Natural killer cell treated with Interleukin-12 subunit alpha and Interleukin-12 subunit beta and Interleukin-15 and Interleukin-18, amount 100 ng/mL, for 72 hours (primary cell): ENCODE measurements around the gene SPINK7. TPM values are rescaled to one million over a fixed set of nuclear protein-coding genes. Genes with fewer than 3 reads are reported as not detected.
A peak's percentile ranks its signal among the peaks of the same experiment; 100 is the strongest.
"Not testable (repeated sequence)": the region's sequence is repeated elsewhere in the genome, so short reads cannot be mapped to it uniquely, and the experiment has no call there.

Source experiments
- ATAC-seq, 2 donors: fragments of 150-1000 bp; cut with Tn5 transposase in 1 of 2; sonication (Bioruptor Pico), chemical (Tn5 transposase) in 1 of 2; 2 replicates each; pipeline ENCODE4 v1.10.0; 2021
- DNase-seq: peaks from one replicate; pipeline ENCODE4 v3.0.0; 2022; ENCODE audit warnings: low spot score
- H3K27ac Mint-ChIP-seq, 2 donors: 1 replicate in 1 of 2; 2 replicates in 1 of 2; pipeline ENCODE4 v1.8.0; 2022; ENCODE audit warnings: mixed read lengths in 2 of 2, mild to moderate bottlenecking in 1 of 2, moderate library complexity in 1 of 2
- H3K27me3 Mint-ChIP-seq, 2 donors: 1 replicate in 1 of 2; 2 replicates in 1 of 2; pipeline ENCODE4 v1.8.0; 2022; ENCODE audit warnings: mixed read lengths in 2 of 2
- H3K36me3 Mint-ChIP-seq: one replicate; pipeline ENCODE4 v1.8.0; 2022; ENCODE audit warnings: mixed read lengths
- H3K4me1 Mint-ChIP-seq, 2 donors: 1 replicate in 1 of 2; 2 replicates in 1 of 2; pipeline ENCODE4 v1.8.0; 2022; ENCODE audit warnings: low read depth in 2 of 2, mixed read lengths in 2 of 2, mild to moderate bottlenecking in 1 of 2
- H3K4me3 Mint-ChIP-seq: one replicate; pipeline ENCODE4 v1.8.0; 2022; ENCODE audit warnings: mixed read lengths
- H3K9me3 Mint-ChIP-seq: 2 replicates; pipeline ENCODE4 v1.8.0; 2022; ENCODE audit warnings: mixed read lengths
- total RNA-seq, 2 donors: library from RNA; stranded (reverse); gene quantifications; one replicate each; pipeline ENCODE4 v1.2.3, GENCODE V29; 2022

Gene SPINK7
- total RNA-seq: not detected

DNA sequence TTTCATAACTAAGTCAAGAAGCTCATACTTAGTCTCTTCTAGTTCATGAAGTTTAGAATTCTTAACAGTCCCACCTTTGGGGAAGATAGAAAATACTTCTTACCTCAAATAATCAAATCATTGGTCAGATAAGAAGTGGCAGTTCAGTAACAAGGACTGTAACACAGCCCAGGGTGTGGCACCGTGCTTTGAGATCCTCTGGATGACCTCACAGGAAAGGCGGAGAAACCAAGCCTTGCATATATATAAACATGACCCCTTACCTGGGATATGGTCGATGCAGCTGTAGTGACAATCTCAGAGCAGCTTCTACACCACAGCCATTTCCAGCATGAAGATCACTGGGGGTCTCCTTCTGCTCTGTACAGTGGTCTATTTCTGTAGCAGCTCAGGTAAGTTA is at the start of gene SPINK7:
SPINK7 (plus strand) TSS at position 271 of the 400 bp plus-strand sequence; CDS start at position 332, 61 bp downstream.
- H3K27ac Mint-ChIP-seq: no peak within 1 kb of the TSS
- no peaks in the 10 kb centered on the region for H3K4me1 Mint-ChIP-seq
- peaks cover 13% of the 10 kb centered on the region for H3K36me3 Mint-ChIP-seq
- peaks cover 8% of the 10 kb centered on the region for H3K9me3 Mint-ChIP-seq
- ATAC-seq (no peak), DNase-seq (no peak)
- H3K4me3 Mint-ChIP-seq: no peak within 1 kb of the TSS
- H3K27me3 Mint-ChIP-seq: peaks cover 9 to 16% of the 10 kb centered on the region in 2 donors

DNA sequence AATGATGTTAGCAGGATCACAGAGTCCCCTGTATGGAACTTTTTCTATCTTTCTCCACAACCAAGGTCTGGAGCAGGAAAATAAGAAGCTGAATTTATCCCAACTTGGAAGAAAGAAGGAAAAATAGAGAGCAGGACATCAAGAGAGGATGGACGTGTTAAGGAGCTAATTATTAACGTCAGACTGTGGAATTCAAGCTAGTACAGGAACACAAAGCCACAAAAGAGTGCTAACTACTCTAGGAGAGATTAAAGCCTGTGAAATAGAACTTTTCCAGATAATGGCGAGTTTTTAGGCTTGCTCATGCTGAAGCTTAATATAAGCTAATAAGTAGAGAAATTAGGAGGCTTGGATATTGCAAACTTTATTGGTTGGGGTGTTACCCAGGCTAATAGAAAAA is 44.3 kb upstream of the SPINK7 start:
- DNase-seq (no peak), ATAC-seq (no peak)
- H3K27me3 Mint-ChIP-seq: no peaks in the 10 kb centered on the region
- H3K4me3 Mint-ChIP-seq: no peak overlapping the region
- no peaks in the 10 kb centered on the region for H3K4me1 Mint-ChIP-seq
- peaks cover 3% of the 10 kb centered on the region for H3K9me3 Mint-ChIP-seq
- no peak overlapping the region for H3K27ac Mint-ChIP-seq
- no peaks in the 10 kb centered on the region for H3K36me3 Mint-ChIP-seq

- Mint-ChIP-seq H3K27ac (no peak within 1 kb of the TSS), H3K4me3 (no peak within 1 kb of the TSS)
- no peak for ATAC-seq
Observed at GRCh38 chr5:148268566-148268965, 43.7 kb upstream of the SPINK7 start, which contains the start of gene SPINK13. SPINK13 (plus strand) TSS chr5:148268794; CDS start chr5:148270073, 1,279 bp downstream.

GRCh38 chr5:148275129-148275528 is 37.1 kb upstream of the SPINK7 start:
- H3K27me3 Mint-ChIP-seq: peaks cover 2 to 18% of the 10 kb centered on the region in 2 donors
- H3K36me3 Mint-ChIP-seq: not testable (repeated sequence)

More at GRCh38 chr5:148268566-148268965, 43.7 kb upstream of the SPINK7 start, which contains the start of gene SPINK13:
- no peaks in the 10 kb centered on the region for H3K27me3 Mint-ChIP-seq
- H3K36me3 Mint-ChIP-seq: no peaks in the 10 kb centered on the region
- no peaks in the 10 kb centered on the region for H3K4me1 Mint-ChIP-seq
- no peak for DNase-seq
- peaks cover 3% of the 10 kb centered on the region for H3K9me3 Mint-ChIP-seq

GRCh38 chr5:148280893-148281292 is 31.3 kb upstream of the SPINK7 start:
- H3K27me3 Mint-ChIP-seq: peaks cover 6 to 36% of the 10 kb centered on the region in 2 donors
- peaks cover 16% of the 10 kb centered on the region for H3K9me3 Mint-ChIP-seq
- peak; percentile 60 for DNase-seq
- not testable (repeated sequence) for H3K36me3 Mint-ChIP-seq, H3K4me3 Mint-ChIP-seq, ATAC-seq, H3K4me1 Mint-ChIP-seq
- H3K27ac Mint-ChIP-seq: peak overlapping the region in 1 of 2 donors; percentile 48

More at GRCh38 chr5:148275129-148275528, 37.1 kb upstream of the SPINK7 start:
- H3K27ac Mint-ChIP-seq, ATAC-seq, DNase-seq, H3K4me3 Mint-ChIP-seq, H3K4me1 Mint-ChIP-seq: not testable (repeated sequence)
- peaks cover 18% of the 10 kb centered on the region for H3K9me3 Mint-ChIP-seq

- not testable (repeated sequence) for H3K4me3 Mint-ChIP-seq, ATAC-seq, H3K4me1 Mint-ChIP-seq, DNase-seq, H3K27ac Mint-ChIP-seq, H3K36me3 Mint-ChIP-seq
- peaks cover 6 to 36% of the 10 kb centered on the region in 2 donors for H3K27me3 Mint-ChIP-seq
- H3K9me3 Mint-ChIP-seq: peaks cover 16% of the 10 kb centered on the region
Observed at GRCh38 chr5:148281336-148281735, 30.9 kb upstream of the SPINK7 start.

DNA sequence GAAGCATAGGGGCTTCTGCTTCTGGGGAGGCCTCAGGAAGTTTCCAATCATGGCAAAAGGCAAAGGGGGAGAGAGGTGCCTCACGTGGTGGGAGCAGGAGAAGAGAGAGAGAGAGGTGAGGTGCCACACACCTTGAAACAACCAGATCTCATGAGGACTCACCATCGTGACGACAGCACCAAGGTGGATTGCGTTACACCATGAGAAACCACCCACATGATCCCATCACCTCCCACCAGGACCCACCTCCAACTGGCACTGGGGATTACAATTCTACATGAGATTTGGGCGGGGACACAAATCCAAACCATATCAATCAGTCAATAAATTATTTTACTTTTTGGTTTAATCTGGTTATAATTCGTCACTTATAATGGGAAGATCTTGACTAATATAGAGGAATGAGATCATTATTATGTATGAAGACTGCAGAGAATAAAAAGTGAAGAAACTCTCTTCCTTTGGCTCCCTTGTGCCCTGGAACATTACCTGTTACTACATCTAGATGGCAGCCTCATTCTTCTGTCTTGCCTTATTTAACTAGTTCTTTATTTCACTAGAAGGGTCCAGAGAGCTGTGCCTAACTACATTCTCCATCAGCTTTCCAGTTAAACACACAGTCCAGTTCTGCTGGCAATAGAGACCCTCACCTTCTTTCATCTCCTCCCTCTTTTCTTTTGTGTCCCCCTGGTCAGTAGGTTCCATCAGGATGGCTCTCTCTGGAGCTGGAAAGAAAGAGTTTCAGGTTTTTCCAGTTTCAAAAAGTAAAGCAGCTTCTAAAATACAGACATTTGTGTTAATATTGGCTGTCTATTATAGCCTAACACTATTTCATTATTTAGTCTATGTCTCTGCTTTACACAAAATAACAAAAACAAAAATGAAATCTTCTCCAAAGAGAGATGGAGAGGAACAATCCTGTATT is 21.7 kb upstream of the SPINK7 start:
- DNase-seq (no peak), ATAC-seq (no peak)
- Mint-ChIP-seq H3K36me3 (no peaks in the 10 kb centered on the region), H3K4me1 (no peaks in the 10 kb centered on the region), H3K9me3 (no peaks in the 10 kb centered on the region), H3K4me3 (no peak overlapping the region), H3K27ac (no peak overlapping the region), H3K27me3 (no peaks in the 10 kb centered on the region)

DNA sequence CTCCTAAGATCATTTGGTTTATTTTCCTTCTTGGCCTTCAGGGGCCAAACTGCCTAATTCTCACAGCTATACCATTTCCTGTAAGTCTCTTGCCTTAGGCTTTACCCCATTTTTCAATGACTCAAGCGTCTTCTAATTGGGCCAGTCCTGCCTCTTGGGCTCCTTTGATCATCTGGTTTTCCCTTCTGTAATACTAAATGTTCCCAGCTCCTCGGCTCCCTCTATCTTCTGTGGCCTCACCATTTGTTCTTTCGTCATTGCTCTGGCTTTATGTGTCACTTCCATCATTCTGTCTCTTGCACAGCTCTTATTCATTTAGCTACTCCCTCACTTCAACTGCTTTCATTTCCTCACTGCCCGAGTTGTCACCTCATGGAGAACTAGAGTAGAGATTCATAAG is 14.5 kb upstream of the SPINK7 start:
- no peaks in the 10 kb centered on the region for H3K36me3 Mint-ChIP-seq
- no peak overlapping the region for H3K27ac Mint-ChIP-seq
- H3K9me3 Mint-ChIP-seq: no peaks in the 10 kb centered on the region
- no peak for DNase-seq
- no peak for ATAC-seq
- no peaks in the 10 kb centered on the region for H3K4me1 Mint-ChIP-seq
- H3K27me3 Mint-ChIP-seq: peaks cover 0 to 4% of the 10 kb centered on the region in 2 donors
- no peak overlapping the region for H3K4me3 Mint-ChIP-seq

DNA sequence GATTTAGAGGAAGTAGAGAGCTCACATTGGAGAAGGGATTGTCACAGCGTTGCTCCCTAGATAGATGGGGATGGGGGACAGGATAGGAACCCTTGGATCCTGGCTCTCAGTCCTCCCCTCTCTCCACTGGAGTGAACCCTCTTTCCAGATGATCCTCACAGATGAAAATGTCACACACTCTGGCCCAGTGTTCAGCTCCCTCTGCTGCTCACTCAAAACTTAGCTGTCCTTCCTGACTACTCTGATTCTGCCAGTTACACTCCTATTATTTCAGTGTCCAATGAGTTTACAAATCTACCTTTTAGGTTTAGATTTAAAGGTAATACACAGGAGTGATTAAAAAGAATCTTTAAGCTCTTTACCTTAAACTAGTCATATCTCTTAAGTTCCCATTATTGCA is 5.8 kb upstream of the SPINK7 start:
- Mint-ChIP-seq H3K4me1 (no peaks in the 10 kb centered on the region), H3K27me3 (peaks cover 9 to 31% of the 10 kb centered on the region in 2 donors), H3K4me3 (no peak overlapping the region), H3K27ac (no peak overlapping the region), H3K36me3 (peaks cover 13% of the 10 kb centered on the region), H3K9me3 (peaks cover 10% of the 10 kb centered on the region)
- DNase-seq: no peak
- no peak for ATAC-seq

- H3K9me3 Mint-ChIP-seq: peaks cover 10% of the 10 kb centered on the region
- DNase-seq: no peak
Observed at GRCh38 chr5:148309019-148309418, 3.2 kb upstream of the SPINK7 start.

DNA sequence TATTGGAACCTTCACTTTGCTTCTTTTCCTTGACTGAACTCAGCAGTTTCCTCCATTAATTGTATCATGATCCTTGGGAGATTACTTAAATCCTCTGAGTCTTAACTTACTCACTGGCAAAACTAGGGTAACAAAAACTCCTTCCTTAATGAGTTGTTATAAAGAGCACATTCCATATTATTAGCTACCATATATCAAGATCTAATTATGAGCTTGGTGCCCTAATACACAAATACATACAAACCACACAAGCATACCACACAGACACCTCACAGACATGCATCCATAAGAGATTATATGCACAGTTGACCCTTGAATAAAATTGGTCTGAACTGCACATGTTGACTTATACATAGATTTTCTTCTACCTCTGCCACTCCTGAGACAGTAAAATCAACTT is 2.5 kb upstream of the SPINK7 start:
- peaks cover 13% of the 10 kb centered on the region for H3K36me3 Mint-ChIP-seq
- DNase-seq (no peak), ATAC-seq (no peak)
- H3K27me3 Mint-ChIP-seq: peaks cover 9 to 16% of the 10 kb centered on the region in 2 donors
- no peak overlapping the region for H3K4me3 Mint-ChIP-seq
- no peak overlapping the region for H3K27ac Mint-ChIP-seq
- H3K9me3 Mint-ChIP-seq: peaks cover 8% of the 10 kb centered on the region
- H3K4me1 Mint-ChIP-seq: no peaks in the 10 kb centered on the region

More at GRCh38 chr5:148309019-148309418, 3.2 kb upstream of the SPINK7 start:
- ATAC-seq: no peak
- Mint-ChIP-seq H3K27me3 (peaks cover 9 to 22% of the 10 kb centered on the region in 2 donors), H3K36me3 (peaks cover 13% of the 10 kb centered on the region), H3K4me3 (no peak overlapping the region), H3K27ac (no peak overlapping the region), H3K4me1 (no peaks in the 10 kb centered on the region)

GRCh38 chr5:148311484-148311883 is 739 bp upstream of the SPINK7 start:
- Mint-ChIP-seq H3K4me3 (no peak overlapping the region), H3K27ac (no peak overlapping the region), H3K4me1 (no peaks in the 10 kb centered on the region), H3K36me3 (peaks cover 13% of the 10 kb centered on the region), H3K9me3 (peaks cover 8% of the 10 kb centered on the region), H3K27me3 (peaks cover 9 to 16% of the 10 kb centered on the region in 2 donors)
- no peak for ATAC-seq
- DNase-seq: no peak

DNA sequence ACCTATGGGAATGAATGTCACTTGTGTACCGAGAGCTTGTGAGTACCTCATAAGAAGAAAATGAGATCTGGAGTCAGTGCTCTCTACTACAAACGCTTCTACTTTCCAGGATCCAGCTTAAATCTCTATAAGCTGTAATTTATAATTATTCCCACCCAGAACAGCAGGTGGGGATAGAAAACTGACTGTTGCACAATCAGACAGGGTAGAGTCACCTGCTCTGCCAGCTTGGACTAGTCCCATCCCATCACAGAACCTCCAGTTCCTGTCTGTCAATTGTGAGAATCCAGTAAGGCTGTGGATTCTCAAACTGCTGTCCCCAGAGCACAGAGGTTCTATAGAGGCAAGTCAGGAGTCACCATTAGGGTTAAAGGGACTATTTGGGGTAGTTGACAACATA is 2.0 kb downstream of the SPINK7 start:
- peaks cover 7% of the 10 kb centered on the region for H3K36me3 Mint-ChIP-seq
- DNase-seq (no peak), ATAC-seq (no peak)
- no peak overlapping the region for H3K4me3 Mint-ChIP-seq
- peaks cover 6 to 8% of the 10 kb centered on the region in 2 donors for H3K27me3 Mint-ChIP-seq
- H3K4me1 Mint-ChIP-seq: no peaks in the 10 kb centered on the region
- no peak overlapping the region for H3K27ac Mint-ChIP-seq
- peaks cover 6% of the 10 kb centered on the region for H3K9me3 Mint-ChIP-seq

DNA sequence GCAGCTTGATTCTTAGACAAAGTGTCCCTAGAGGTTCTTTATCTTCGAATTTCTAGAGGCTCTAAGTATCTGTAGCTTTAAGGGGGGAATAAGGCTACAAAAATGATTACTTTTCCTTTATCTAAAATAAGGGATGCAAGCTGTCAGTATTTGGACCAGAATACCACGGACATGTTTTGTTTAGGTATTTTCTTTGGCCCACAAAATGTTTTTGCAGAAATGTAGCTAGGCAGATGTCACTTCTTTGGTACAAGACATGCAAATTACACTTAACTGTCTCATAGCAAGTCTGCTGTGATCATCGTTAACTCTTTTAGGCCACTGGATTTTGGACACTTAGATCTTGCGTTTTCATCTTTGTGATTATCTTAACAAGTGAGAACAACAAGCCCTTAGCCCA is 2.5 kb downstream of the SPINK7 start:
- no peak for DNase-seq
- ATAC-seq: no peak
- Mint-ChIP-seq H3K4me3 (no peak overlapping the region), H3K9me3 (peaks cover 1% of the 10 kb centered on the region), H3K36me3 (peaks cover 1% of the 10 kb centered on the region), H3K4me1 (peaks cover 0 to 2% of the 10 kb centered on the region in 2 donors), H3K27ac (no peak overlapping the region), H3K27me3 (peaks cover 4 to 7% of the 10 kb centered on the region in 2 donors)
